GM21423 (cell line): Measurements from ENCODE around the gene JDP2.

Experiments used
- ATAC-seq: cut with Tn5 transposase; IDR thresholded peaks from one replicate; pipeline ENCODE4 v1.9.1; 2021; ENCODE audit warnings: mild to moderate bottlenecking, moderate library complexity; ENCODE audit not compliant: unreplicated experiment

JDP2 gene

DNA sequence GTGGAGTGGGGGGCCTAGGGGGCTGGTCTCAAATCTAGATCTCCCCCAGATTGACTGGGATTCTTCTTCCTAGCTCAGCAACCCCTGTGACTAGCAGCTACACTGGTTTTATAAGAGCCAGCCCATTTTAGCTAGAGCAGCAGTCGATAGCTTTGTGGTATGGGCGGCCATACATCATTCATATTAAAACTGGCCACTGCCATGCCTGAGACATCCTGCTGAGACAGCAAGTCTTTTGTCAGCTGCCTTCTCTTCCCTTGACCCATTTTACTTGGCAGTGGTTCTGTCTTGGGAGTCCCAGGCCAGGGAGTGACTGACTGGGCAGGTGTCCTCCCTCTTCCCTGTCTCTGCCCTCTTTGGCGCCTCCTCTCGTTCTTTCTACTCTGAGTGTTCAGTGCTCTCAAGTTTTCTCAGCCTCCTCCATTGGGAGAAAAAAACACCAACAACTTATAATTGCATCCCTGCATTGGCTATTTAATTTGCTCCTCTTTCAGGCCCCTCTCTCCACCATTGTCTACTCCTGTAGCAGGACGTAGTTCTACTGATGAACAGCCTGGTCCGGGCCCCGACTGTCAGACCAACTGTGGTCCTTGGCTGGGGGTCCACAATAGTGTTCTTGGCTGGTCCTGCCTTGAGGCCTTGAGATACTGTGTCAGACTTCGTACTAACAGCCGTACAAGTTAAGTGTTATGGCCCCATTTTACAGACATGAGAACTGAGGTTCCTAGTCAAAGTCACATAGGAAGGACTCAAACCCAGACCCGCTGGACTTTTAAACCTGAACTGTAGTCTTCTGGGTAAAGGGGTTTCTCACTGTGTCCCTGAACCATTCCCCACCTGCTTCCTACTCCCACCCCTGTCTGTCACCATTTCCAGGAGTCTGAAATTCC lies 18.3 kb upstream of the JDP2 start:
- no peak for ATAC-seq

- ATAC-seq, result no peak
These were observed 16.6 kb upstream of the JDP2 start for GRCh38 chr14:75411214-75411540.

GRCh38 chr14:75413013-75413412 lies 14.8 kb upstream of the JDP2 start:
- no peak for ATAC-seq

GRCh38 chr14:75417674-75418073 lies 10.1 kb upstream of the JDP2 start:
- no peak for ATAC-seq

- peak; percentile 80 for ATAC-seq
These were observed 8.7 kb upstream of the JDP2 start for GRCh38 chr14:75418850-75419768.

DNA sequence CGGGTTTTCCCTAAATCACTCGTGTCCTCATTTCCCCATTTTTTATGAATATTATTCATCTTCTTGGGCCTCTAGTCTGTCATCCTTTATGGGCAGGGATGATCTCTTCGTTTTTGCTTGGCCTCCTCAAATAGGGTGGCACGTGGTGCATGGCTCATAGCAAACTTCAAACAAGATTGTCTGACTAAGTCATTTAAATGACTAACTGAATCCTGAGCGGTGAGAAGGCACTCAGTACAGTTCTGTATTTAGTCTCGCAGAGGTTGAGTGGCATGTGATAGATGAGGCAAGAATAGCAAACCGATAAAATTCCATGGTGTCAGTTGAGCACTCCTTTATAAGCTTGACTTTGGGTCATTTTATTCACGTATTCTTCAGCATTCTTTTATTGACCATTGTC lies 5.7 kb upstream of the JDP2 start:
- no peak for ATAC-seq

- ATAC-seq, result no peak
These were observed 3.3 kb upstream of the JDP2 start for GRCh38 chr14:75424496-75424895.

DNA sequence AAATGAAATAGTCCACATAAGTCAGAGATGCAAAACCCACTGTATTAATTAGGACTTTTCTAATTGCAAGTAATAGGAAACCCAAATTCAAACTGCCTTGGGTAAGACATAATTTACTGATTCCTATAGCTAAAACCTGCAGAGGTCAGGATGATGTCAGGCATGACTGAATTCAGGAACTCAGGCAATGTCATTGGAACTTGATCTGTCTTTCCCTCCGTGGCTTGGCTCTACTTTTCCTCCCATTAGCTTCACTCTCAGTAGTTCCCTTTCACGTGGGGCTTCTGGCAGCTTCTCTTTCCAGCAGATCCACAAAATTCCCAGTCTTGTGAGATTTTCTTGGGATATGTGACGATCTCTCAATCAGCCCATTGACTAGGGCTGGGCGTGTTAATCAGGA lies 2.4 kb upstream of the JDP2 start:
- no peak for ATAC-seq

DNA sequence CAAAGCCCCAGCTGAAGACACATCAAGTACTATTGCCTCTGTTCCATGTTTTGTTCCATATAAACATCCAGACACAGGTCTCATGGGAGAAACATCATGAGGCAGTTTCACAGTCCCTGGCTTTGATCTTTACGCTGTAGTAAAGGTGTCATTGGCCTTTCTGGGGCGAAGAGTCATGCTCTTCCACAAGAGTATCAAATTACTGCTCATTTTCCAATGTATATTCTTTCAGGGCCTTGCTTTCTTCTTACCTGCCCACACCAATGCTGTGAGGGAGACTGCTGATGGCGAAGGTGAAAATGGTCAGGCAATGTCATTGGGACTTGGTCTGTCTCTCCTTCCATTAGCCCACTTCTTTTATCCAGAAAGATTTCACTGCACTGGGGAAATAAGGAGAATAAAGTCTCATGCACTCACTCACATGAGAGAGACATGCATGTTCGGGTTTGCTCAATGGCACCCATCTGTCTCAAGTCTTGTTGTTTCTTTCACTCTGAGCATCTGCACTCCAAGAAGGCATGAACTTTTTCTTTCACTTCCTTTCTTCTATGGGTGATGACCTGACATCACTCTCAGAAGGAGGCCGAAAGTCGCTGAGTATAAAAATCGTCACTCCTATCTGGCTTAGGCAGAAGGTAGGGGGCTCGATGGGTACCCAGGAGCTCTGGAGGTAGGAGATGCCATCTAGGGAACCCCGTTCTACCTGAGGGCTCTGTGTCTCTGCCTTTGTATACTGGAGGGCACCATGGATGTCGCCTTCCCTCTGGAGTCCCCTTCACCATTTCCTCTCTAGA lies 1.3 kb upstream of the JDP2 start:
- peak; percentile 47 for ATAC-seq

DNA sequence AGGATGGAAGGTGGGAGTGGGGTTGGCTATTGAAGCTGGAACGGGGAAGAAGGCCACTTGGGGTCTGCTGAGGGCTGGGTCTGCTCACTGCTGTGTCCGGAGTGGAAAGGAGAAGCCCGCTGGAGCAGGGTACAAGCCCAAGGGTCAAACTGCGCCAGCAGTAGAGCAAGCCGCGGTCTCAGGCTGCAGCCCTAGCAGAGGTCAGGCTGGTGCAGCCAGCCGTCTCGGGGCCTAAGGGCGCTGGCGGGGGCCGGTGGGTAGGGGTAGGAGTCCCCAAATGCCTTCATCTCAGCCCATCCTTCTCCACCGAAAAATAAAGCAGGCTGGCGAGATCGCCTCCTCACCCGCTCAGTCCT lies 718 bp upstream of the JDP2 start:
- ATAC-seq, result peak; percentile 32

DNA sequence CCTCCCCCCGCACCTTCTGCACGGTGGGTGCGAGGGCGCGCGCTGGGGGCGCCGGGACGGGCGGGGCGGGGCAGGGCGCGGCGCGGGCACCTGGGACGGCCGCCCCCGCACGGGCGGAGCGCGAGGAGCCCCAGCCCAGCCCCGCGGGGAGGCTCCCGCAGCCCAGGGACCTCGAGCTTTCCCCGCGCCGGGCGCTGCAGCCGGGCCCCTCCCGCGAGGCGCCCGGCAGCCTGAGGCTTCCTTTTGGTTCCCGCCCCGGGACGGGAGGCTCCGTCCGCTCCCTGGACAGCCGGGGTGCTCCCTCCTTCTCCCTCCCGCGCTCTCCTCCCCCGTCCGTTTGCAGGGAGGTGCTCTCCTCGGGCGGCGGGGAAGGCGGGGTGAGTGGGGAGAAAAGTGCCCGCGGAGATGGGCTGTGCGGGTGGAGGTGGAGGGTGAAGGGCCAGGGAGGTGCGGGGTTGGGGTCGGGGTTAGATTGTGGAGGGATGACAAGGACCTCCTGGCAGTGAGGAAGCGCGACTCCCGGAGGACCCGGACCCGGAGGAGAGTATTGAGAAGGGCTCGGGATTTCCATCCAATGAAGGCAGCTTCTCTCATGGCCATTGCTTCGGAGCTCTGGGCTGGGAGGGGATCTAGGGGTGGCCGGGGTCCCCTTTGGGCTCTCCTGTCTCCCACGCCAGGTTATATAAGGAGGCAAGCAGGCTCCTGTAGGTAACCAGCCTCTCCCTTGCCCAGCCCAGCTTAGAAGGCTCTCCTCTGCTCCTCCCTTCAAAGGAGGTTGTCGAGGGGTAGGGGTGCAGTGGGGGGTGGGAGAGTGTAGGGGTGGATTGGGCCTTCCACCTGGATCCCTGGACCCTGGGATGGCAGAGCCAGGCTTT lies 645 bp downstream of the JDP2 start:
- ATAC-seq, result peak; percentile 13

DNA sequence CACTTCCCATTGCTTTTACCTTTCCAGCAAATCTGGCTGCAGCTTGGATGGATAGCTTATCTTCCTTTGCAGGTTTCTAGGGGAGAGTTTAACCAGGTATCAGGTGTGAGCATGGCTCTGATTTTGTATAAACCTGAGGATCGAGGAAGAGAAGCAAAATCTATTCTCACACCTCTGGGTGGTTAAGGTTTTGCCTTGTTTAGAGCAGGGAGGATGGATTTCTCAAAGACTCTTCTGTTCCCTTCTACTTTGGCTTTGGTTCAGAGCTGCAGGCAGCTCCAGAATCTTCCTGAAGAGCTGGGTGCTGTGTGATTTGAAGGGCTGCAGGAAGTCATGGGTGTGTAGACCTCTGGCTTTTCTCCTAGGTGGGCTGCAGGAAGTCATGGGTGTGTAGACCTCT lies 1.7 kb downstream of the JDP2 start:
- ATAC-seq, result no peak

GRCh38 chr14:75430116-75430515 lies 2.3 kb downstream of the JDP2 start:
- no peak for ATAC-seq

DNA sequence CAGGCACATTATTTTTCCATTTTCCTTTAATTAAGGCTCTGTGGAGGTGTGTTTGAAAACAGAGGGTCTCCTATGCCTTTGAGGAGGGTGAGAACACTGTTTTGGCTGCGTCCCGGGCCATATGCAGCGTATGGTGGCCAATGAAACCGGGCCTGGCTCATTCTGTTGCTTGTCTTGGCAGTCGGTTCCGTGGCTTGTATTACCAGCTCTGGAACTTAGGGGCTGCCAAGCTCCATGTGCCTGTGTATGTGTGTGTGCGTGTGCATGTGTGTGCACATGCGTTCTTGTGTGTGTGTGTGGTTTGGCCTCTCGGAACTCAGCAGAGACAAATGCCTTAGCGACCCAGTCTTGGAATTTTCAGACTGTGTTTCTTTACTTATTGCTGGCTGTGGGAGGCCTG lies 2.7 kb downstream of the JDP2 start:
- ATAC-seq, result no peak

- ATAC-seq, result no peak
These were observed 3.2 kb downstream of the JDP2 start for GRCh38 chr14:75430976-75431375.

- no peak for ATAC-seq
These were observed 4.0 kb downstream of the JDP2 start for GRCh38 chr14:75431827-75432226.

GRCh38 chr14:75432411-75432810 lies 4.6 kb downstream of the JDP2 start:
- ATAC-seq, result no peak

DNA sequence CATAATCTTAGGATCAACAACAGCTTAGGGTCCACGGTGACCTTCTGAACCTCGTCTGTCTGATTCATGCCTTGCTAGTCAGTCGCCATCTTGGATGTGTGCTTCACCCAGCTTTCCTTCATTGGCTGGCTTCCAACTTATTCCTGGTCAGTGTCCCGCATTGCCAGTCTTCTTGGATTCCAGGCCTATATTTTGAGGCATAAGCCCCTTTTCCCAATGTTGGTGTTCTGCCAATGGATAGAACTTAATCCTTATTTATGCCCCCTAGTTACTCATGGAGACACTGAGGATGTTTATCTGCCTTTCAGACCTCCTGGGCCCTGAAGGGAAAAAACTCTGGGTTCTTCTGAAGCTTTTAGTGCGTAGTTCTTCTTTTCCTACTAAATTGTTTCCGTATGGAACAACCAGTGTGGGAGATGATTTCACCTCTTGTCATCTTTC lies 5.8 kb downstream of the JDP2 start:
- no peak for ATAC-seq

GRCh38 chr14:75434138-75434889 lies 6.5 kb downstream of the JDP2 start:
- ATAC-seq, result no peak

DNA sequence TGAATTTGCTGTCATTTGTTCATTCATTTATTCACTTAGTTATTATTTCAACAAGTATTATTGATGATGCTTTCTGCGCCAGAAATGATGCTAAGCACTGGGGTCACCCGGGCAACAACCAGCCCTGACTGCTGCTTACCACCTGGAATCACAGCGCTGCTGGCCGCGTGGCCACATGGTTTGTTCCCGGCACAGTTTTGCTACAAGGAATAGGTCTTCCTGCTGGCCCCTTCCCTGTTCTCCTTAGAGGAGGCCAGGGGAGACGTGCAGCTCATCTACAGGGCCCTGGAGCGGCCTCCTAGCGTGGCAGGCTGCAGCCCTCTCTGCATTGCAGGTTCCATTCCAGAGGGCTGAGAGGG lies 7.0 kb downstream of the JDP2 start:
- no peak for ATAC-seq
